HG02870 (cell line): Measurements from ENCODE around the gene HMCN1.
"Not testable (repeated sequence)": the region's sequence is repeated elsewhere in the genome, so short reads cannot be mapped to it uniquely, and the experiment has no call there.

Experiments
- ATAC-seq: cut with Tn5 transposase; IDR thresholded peaks from one replicate; pipeline ENCODE4 v1.9.1; 2021; ENCODE audit warnings: mild to moderate bottlenecking, moderate library complexity; ENCODE audit not compliant: unreplicated experiment

HMCN1 gene

DNA sequence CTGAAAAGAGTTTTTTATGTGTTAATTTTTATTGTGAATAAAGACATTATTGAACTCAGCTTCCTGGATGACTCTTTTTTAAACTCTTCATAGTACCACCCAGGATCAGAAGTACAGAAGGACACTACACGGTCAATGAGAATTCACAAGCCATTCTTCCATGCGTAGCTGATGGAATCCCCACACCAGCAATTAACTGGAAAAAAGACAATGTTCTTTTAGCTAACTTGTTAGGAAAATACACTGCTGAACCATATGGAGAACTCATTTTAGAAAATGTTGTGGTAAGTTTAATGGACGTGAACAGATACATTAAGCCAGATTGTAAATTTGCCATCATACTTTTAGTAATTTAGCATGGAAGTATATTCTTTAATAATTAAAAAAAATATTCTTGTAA lies 391.3 kb downstream of the HMCN1 start:
- no peak for ATAC-seq

- ATAC-seq, result no peak
Observed at GRCh38 chr1:186129758-186130157, 395.6 kb downstream of the HMCN1 start.

DNA sequence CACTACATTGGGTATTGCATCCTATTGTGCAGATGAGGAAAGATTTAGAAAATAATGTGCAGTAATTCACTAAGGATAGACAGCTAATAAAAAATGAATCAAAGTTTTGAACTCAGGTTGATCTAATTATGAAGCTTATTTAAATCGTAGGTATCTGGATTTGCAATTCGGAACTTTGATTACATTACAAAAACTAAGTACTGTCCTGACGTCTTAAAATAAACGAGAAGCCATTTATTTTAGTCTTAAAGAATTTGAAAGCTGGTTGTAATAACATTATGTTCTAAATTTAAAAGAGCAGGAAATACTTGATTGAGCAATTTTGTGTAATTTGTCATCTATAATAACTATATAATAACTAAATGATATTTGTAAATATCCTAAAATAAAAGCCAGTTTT lies 404.9 kb downstream of the HMCN1 start:
- ATAC-seq, result no peak

GRCh38 chr1:186139701-186140100 lies 405.5 kb downstream of the HMCN1 start:
- ATAC-seq, result no peak

DNA sequence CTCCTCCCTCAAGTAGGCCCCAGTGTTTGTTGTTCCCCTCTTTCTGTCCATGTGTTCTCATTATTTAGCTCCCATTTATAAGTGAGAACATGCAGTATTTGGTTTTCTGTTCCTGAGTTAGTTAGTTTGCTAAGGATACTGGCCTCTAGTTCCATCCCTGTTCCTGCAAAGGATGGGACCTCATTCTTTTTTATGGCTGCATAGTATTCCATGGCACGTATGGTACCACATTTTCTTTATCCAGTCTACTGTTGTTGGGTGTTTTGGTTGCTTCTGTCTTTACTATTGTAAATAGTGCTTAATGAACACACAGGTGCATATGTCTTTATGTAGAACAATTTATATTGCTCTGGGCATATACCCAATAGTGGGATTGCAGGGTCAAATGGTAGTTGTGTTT lies 408.0 kb downstream of the HMCN1 start:
- ATAC-seq, result no peak

DNA sequence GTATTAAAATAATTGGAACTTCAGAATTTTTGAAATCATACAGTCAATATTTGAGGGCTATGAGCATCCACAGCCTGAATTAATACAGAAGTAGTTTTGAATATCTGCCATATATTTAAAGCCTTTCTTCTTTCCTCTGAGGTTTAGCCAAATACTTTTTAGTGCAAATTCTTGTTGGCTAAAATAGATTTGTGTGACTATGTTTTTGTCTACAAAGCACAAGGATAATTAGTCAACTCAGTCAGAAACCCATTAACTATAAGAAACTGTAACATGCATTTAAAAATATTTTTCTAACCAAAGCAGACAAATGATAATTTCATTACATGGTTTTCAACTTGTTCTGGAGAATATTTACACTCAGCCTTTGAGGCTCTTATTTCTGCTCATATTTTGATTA lies 408.7 kb downstream of the HMCN1 start:
- ATAC-seq, result no peak

- no peak for ATAC-seq
Observed at GRCh38 chr1:186143481-186143880, 409.3 kb downstream of the HMCN1 start.

DNA sequence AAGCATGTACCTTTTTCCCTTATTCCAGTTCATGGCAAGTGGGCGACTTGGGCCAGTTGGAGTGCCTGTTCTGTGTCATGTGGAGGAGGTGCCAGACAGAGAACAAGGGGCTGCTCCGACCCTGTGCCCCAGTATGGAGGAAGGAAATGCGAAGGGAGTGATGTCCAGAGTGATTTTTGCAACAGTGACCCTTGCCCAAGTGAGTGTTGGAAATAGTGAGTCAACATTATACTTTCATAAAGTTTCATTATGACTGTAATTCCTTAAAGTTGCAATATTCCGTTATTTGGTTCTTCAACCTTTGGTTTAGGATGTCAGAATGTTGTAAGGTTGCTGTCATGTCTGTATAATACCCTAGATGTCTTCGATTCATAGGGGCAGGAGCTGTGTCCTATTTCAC lies 410.3 kb downstream of the HMCN1 start:
- ATAC-seq, result no peak

GRCh38 chr1:186146974-186147373 lies 412.8 kb downstream of the HMCN1 start:
- no peak for ATAC-seq

DNA sequence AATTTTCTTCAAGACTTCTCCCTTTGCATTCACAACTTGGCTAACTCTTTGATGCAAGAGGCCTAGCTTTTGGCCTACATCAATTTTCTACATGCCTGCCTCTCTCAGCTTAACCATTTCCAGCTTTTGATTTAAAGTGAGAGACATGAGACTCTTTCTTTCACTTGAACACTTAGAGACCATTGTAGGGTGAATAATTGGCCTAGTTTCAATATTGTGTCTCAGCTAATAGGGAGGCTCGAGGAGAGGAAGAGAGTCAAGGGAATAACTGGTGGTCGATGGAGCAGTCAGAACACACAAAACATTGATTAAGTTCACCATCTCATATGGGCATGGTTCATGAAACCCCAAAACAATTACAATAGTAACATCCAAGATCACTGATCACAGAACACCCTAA lies 415.4 kb downstream of the HMCN1 start:
- ATAC-seq, result no peak

- ATAC-seq, result no peak
Observed at GRCh38 chr1:186152227-186152619, 418.0 kb downstream of the HMCN1 start.

DNA sequence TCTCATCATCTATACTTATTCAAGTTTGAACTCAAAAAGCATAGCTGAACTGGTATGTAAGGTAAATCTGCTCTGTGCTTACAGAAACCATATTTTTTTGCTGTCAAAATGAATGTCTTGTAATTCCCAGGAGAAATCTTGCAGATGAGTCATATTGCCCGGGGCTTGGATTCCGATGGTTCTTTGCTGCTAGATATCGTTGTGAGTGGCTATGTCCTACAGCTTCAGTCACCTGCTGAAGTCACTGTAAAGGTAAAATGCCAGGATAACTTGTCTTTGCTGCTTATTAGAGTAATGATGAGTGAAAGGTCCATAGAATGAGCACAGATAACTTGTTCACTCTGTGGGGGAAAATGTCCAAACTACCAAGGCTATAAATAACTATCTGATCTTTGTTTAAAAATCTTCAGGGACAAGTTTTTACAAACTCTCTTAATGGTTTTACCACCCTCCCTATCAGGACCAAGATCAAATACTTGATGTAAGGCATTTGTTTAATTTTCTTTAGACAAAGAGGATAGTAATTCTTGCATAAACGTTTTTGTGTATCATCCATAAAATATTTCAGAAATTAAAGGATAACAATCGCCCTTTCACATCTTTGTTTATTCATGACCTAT lies 418.5 kb downstream of the HMCN1 start:
- no peak for ATAC-seq

GRCh38 chr1:186154651-186155050 lies 420.5 kb downstream of the HMCN1 start:
- ATAC-seq, result no peak

- ATAC-seq, result no peak
Observed at GRCh38 chr1:186155594-186155993, 421.4 kb downstream of the HMCN1 start.

DNA sequence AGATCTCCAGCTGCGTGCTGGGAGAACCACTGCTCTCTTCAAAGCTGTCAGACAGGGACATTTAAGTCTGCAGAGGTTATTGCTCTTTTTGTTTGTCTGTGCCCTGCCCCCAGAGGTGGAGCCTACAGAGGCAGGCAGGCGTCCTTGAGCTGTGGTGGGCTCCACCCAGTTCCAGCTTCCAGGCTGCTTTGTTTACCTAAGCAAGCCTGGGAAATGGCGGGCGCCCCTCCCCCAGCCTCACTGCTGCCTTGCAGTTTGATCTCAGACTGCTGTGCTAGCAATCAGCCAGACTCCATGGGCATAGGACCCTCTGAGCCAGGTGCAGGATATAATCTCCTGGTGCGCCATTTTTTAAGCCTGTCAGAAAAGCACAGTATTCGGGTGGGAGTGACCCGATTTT lies 428.7 kb downstream of the HMCN1 start:
- not testable (repeated sequence) for ATAC-seq

- no peak for ATAC-seq
Observed at GRCh38 chr1:186164773-186165172, 430.6 kb downstream of the HMCN1 start.

- no peak for ATAC-seq
Observed at GRCh38 chr1:186165303-186165702, 431.1 kb downstream of the HMCN1 start.

DNA sequence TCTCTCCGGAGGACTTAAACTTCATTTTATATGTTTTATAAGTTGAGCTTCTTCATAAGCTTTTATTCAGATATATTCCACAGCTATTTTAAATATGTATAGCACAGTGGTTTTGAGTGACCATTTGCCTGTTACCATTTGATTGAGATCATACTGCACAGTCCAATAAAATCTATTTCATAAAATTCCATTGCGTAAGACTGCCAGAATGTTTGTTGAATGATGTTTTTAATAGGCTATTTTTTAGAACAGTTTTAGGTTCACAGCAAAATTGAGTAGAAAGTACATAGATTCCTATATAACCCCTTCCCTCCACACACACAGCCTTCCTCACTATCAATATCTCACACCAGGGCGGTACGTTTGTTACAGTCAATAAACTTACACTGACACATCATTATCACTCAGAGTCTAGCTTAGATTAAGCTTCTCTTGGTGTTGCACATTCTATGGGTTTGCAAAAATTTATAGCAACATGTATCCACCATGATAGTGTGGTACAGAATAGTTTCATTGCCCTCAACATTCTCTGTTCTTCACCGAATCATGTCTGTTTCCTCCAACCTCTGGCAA lies 433.0 kb downstream of the HMCN1 start:
- no peak for ATAC-seq

- ATAC-seq, result no peak
Observed at GRCh38 chr1:186175588-186175987, 441.4 kb downstream of the HMCN1 start.

DNA sequence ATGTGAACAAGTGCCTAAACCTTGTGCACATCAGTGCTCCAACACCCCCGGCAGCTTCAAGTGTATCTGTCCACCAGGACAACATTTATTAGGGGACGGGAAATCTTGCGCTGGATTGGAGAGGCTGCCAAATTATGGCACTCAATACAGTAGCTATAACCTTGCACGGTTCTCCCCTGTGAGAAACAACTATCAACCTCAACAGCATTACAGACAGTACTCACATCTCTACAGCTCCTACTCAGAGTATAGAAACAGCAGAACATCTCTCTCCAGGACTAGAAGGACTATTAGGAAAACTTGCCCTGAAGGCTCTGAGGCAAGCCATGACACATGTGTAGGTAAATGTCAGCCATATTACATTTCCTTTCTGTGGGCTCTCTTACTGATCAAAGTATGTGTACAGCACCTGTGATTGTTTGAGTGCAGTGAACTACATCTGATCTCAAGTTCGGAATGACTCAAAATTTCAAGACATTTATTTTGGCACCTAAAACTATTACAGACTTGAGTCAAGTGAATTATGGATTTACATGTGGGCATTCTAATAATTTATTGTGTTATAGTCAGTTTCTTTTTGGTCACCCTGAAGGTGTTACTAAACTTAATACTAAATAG lies 444.3 kb downstream of the HMCN1 start:
- ATAC-seq, result peak; percentile 73

DNA sequence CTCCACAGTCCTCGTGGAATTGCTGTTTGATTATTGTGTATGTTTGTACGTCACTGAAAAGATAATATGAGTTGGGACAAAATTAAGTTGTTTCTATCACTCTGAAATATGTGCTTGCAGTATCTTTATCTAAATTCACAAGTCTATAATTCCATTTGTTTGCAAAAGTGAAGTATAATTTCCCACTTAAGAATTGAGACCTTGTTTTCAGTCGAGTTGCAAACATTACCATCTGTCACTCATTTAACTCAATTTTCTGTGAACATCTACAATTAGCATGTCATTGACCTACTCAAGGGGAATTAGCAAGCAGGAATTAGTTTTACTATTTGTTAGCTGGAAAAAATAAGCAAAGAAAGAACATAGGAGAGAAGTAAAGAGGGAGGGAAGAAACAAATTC lies 445.0 kb downstream of the HMCN1 start:
- no peak for ATAC-seq

- no peak for ATAC-seq
Observed at GRCh38 chr1:186183219-186183618, 449.0 kb downstream of the HMCN1 start.
